ENCODE data around the gene WIPF3. TPM values are rescaled to one million over a fixed set of nuclear protein-coding genes. Genes with fewer than 3 reads are reported as not detected.

The WIPF3 gene
- total and polyA plus RNA-seq, 2 experiments from 2014 or later = 1.4 to 2.8 TPM

- no peaks in the 10 kb centered on the region for H3K36me3 ChIP-seq
- H3K27ac ChIP-seq = no peak overlapping the region
- H3K9me3 ChIP-seq (ENCODE audit: low read depth) = no peaks in the 10 kb centered on the region
- peaks cover 5% of the 10 kb centered on the region for H3K4me1 ChIP-seq (ENCODE audit: low read depth)
- TF ChIP-seq, protein P1, sequence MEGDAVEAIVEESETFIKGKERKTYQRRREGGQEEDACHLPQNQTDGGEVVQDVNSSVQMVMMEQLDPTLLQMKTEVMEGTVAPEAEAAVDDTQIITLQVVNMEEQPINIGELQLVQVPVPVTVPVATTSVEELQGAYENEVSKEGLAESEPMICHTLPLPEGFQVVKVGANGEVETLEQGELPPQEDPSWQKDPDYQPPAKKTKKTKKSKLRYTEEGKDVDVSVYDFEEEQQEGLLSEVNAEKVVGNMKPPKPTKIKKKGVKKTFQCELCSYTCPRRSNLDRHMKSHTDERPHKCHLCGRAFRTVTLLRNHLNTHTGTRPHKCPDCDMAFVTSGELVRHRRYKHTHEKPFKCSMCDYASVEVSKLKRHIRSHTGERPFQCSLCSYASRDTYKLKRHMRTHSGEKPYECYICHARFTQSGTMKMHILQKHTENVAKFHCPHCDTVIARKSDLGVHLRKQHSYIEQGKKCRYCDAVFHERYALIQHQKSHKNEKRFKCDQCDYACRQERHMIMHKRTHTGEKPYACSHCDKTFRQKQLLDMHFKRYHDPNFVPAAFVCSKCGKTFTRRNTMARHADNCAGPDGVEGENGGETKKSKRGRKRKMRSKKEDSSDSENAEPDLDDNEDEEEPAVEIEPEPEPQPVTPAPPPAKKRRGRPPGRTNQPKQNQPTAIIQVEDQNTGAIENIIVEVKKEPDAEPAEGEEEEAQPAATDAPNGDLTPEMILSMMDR (IDR thresholded peaks at IDR 0.05; ENCODE audit: low read depth, low read length) = no peak
- peaks cover 58% of the 10 kb centered on the region for H3K27me3 ChIP-seq
- no peak overlapping the region for H3K4me3 ChIP-seq
- no peak for DNase-seq (ENCODE audit: low read depth in 1 of 2, low spot score in 1 of 2)
Observed at GRCh38 chr7:29794959-29795629, 11.2 kb upstream of the WIPF3 start.

GRCh38 chr7:29795696-29796580, 10.4 kb upstream of the WIPF3 start:
- DNase-seq (ENCODE audit: low read depth in 1 of 2, low spot score in 1 of 2) = no peak
- TF ChIP-seq, protein P1 (IDR thresholded peaks at IDR 0.05; ENCODE audit: low read depth, low read length) = no peak

DNA sequence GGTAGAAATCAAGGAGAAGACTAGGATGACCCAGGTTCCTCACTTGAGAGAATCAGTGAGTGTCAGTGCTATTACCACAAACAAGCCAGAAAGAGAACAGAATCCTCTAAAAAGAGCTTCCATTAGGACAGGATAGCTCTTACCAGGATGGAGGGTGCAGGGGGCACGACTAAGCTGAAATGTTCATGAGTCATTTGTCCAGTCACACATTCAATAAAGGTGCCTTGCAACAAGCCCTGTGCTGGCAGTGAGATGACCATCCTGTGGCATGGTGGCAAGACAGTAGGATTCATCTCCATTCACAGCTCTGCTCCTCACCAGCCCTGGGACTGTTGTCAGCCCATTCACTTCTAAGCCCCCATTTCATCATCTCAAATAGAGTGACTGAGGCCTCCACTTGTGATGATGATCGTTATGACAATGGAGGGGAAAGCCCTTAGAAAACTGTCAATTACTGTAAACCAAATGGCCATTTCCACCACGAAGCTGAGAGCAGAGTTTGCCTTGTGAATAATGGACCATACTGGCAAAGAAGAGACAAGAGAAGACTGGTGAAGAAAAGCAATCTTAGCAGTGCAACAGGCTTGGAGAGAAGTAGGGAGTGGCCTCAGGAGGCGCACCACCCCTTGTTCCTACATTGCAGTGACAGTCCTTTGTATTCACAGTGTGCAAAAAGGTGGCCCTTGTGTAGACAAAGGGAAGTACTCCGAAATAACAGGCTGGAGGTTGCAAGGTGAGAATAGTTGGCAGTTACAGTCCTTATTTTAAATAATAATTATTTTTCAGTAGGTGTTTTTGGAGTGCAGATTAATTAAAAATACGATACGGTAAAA, 9.0 kb upstream of the WIPF3 start:
- peaks cover 5% of the 10 kb centered on the region for H3K4me1 ChIP-seq (ENCODE audit: low read depth)
- no peaks in the 10 kb centered on the region for H3K36me3 ChIP-seq
- TF ChIP-seq, protein P1 (IDR thresholded peaks at IDR 0.05; ENCODE audit: low read depth, low read length) = no peak
- H3K27me3 ChIP-seq = peaks cover 70% of the 10 kb centered on the region
- H3K27ac ChIP-seq = no peak overlapping the region
- no peak for DNase-seq (ENCODE audit: low read depth in 1 of 2, low spot score in 1 of 2)
- no peaks in the 10 kb centered on the region for H3K9me3 ChIP-seq (ENCODE audit: low read depth)
- H3K4me3 ChIP-seq = no peak overlapping the region

More at GRCh38 chr7:29795696-29796580, 10.4 kb upstream of the WIPF3 start:
- H3K36me3 ChIP-seq = no peaks in the 10 kb centered on the region
- H3K9me3 ChIP-seq (ENCODE audit: low read depth) = no peaks in the 10 kb centered on the region
- H3K27ac ChIP-seq = no peak overlapping the region
- no peak overlapping the region for H3K4me3 ChIP-seq
- peaks cover 66% of the 10 kb centered on the region for H3K27me3 ChIP-seq
- peaks cover 5% of the 10 kb centered on the region for H3K4me1 ChIP-seq (ENCODE audit: low read depth)

DNA sequence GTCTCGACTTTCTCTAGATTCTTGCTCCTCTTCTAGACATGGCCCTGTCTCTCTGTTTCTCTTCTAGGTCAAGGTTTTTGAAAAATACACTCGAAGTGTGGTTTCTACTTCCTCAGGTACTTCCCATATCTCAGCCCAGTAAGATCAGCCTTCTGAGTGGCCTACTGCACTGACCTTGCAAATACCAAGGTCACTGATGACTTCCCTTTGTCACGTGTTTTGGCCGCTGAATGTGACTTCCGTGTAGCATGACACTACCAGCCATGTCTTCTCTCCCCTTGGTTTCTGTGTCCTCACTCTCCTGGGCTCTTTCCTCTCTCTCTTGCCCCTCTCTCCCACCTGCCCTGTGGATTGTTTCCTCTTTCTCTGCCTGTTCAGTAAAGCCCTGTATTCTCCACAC, 7.9 kb upstream of the WIPF3 start:
- TF ChIP-seq, protein P1 (IDR thresholded peaks at IDR 0.05; ENCODE audit: low read depth, low read length) = no peak
- Histone ChIP-seq H3K4me1 (ENCODE audit: low read depth) (peaks cover 5% of the 10 kb centered on the region), H3K36me3 (no peaks in the 10 kb centered on the region), H3K4me3 (no peak overlapping the region), H3K9me3 (ENCODE audit: low read depth) (no peaks in the 10 kb centered on the region), H3K27ac (no peak overlapping the region), H3K27me3 (peaks cover 76% of the 10 kb centered on the region)
- DNase-seq (ENCODE audit: low read depth in 1 of 2, low spot score in 1 of 2) = no peak

DNA sequence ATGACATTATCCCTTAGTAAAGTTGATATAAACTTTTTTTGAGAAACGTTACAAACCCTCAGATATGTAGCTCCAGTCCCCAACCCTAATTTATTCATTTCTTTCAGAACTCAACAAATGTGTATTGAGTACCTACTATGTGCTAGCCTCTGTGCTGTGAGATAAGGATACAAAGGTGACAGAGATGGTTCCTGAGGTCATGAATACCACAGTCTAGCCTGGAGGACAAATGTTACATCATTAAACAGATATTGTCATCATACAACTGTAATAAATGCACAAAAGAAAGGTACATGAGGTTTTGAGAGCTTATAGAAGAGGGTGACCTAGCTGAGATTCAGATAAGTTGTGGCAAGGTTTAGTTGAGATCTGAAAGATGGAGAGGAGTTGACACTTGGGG, 4.4 kb upstream of the WIPF3 start:
- H3K27ac ChIP-seq = no peak overlapping the region
- TF ChIP-seq, protein P1 (IDR thresholded peaks at IDR 0.05; ENCODE audit: low read depth, low read length) = no peak
- no peak overlapping the region for H3K4me3 ChIP-seq
- no peaks in the 10 kb centered on the region for H3K9me3 ChIP-seq (ENCODE audit: low read depth)
- no peaks in the 10 kb centered on the region for H3K4me1 ChIP-seq (ENCODE audit: low read depth)
- H3K27me3 ChIP-seq = peaks cover 98% of the 10 kb centered on the region
- no peaks in the 10 kb centered on the region for H3K36me3 ChIP-seq
- no peak for DNase-seq (ENCODE audit: low read depth in 1 of 2, low spot score in 1 of 2)
